SK-N-SH treated with all-trans-retinoic acid at 6 μM for 48 hours (cell line): ENCODE measurements around the gene SLC25A52.
A peak's percentile ranks its signal among the peaks of the same experiment; 100 is the strongest.

Experiments
- ATAC-seq: fragments of 200-7000 bp; cut with Tn5 transposase; 3 replicates; pipeline ENCODE4 v1.9.1; 2020; ENCODE audit warnings: mild to moderate bottlenecking, moderate library complexity
- ARNTL ChIP-seq: fragments of 450-650 bp; formaldehyde crosslinking; IDR thresholded peaks from 2 replicates; pipeline ENCODE4 v1.5.0; 2020; ENCODE audit warnings: low read depth, mild to moderate bottlenecking, moderate library complexity, borderline replicate concordance
- BACH2 ChIP-seq: fragments of 250-450 bp; sonication (Bioruptor Pico); IDR thresholded peaks from 2 replicates; pipeline ENCODE4 v1.9.0; 2021; ENCODE audit warnings: mild to moderate bottlenecking, borderline replicate concordance
- CREB5 ChIP-seq: fragments of 250-450 bp; sonication (Bioruptor Pico); IDR thresholded peaks from 2 replicates; pipeline ENCODE4 v1.5.1; 2020; ENCODE audit warnings: low read depth, mild to moderate bottlenecking, moderate library complexity
- CSDC2 ChIP-seq: fragments of 250-450 bp; sonication (Bioruptor Pico); IDR thresholded peaks from 2 replicates; pipeline ENCODE4 v1.5.0; 2020; ENCODE audit warnings: mild to moderate bottlenecking, moderate library complexity
- CSRNP3 ChIP-seq: fragments of 250-450 bp; sonication (Bioruptor Pico); IDR thresholded peaks from 2 replicates; pipeline ENCODE4 v1.5.1; 2021; ENCODE audit warnings: mild to moderate bottlenecking, moderate library complexity
- ESRRG ChIP-seq: fragments of 250-450 bp; sonication (Bioruptor Pico); IDR thresholded peaks from 2 replicates; pipeline ENCODE4 v1.6.1; 2021; ENCODE audit warnings: mild to moderate bottlenecking
- GLIS3 ChIP-seq: fragments of 250-450 bp; sonication (Bioruptor Pico); IDR thresholded peaks from 2 replicates; pipeline ENCODE4 v1.5.0; 2020; ENCODE audit warnings: mild to moderate bottlenecking, moderate library complexity
- ISL1 ChIP-seq: fragments of 250-450 bp; sonication (Bioruptor Pico); IDR thresholded peaks from 2 replicates; pipeline ENCODE4 v2.1.2; 2022; ENCODE audit warnings: mild to moderate bottlenecking, moderate library complexity
- OSR1 ChIP-seq: fragments of 250-450 bp; sonication (Bioruptor Pico); IDR thresholded peaks from 2 replicates; pipeline ENCODE4 v1.8.0; 2022; ENCODE audit warnings: moderate library complexity, mild to moderate bottlenecking, inconsistent platforms
- PATZ1 ChIP-seq: fragments of 250-450 bp; sonication (Bioruptor Pico); IDR thresholded peaks from 2 replicates; pipeline ENCODE4 v1.8.0; 2020; ENCODE audit warnings: mild to moderate bottlenecking, moderate library complexity, borderline replicate concordance
- POU6F1 ChIP-seq: fragments of 250-450 bp; sonication (Bioruptor Pico); IDR thresholded peaks from 2 replicates; pipeline ENCODE4 v1.8.0; 2021; ENCODE audit warnings: low read depth, mild to moderate bottlenecking, moderate library complexity, borderline replicate concordance
- PPARA ChIP-seq: fragments of 250-450 bp; sonication (Bioruptor Pico); IDR thresholded peaks from 2 replicates; pipeline ENCODE4 v1.5.0; 2020; ENCODE audit warnings: mild to moderate bottlenecking, borderline replicate concordance
- RARB ChIP-seq: fragments of 250-450 bp; sonication (Bioruptor Pico); IDR thresholded peaks from 2 replicates; pipeline ENCODE4 v1.8.0; 2021; ENCODE audit warnings: mild to moderate bottlenecking, moderate library complexity
- SNAI2 ChIP-seq: fragments of 250-450 bp; sonication (Bioruptor Pico); IDR thresholded peaks from 2 replicates; pipeline ENCODE4 v1.5.0; 2020; ENCODE audit warnings: mild to moderate bottlenecking, moderate library complexity
- TCF4 ChIP-seq: fragments of 250-450 bp; sonication (Bioruptor Pico); IDR thresholded peaks from 2 replicates; pipeline ENCODE4 v1.8.0; 2021; ENCODE audit warnings: mild to moderate bottlenecking, moderate library complexity, borderline replicate concordance
- TOX ChIP-seq: fragments of 250-450 bp; sonication (Bioruptor Pico); IDR thresholded peaks from 2 replicates; pipeline ENCODE4 v1.8.0; 2021; ENCODE audit warnings: mild to moderate bottlenecking, moderate library complexity, borderline replicate concordance
- TSHZ2 ChIP-seq: fragments of 250-450 bp; sonication (Bioruptor Pico); IDR thresholded peaks from 2 replicates; pipeline ENCODE4 v1.5.0; 2020; ENCODE audit warnings: mild to moderate bottlenecking, moderate library complexity
- ZC3H10 ChIP-seq: fragments of 250-450 bp; sonication (Bioruptor Pico); IDR thresholded peaks from 2 replicates; pipeline ENCODE4 v1.5.1; 2021; ENCODE audit warnings: mild to moderate bottlenecking, moderate library complexity
- ZFP3 ChIP-seq: fragments of 250-450 bp; sonication (Bioruptor Pico); IDR thresholded peaks from 2 replicates; pipeline ENCODE4 v1.5.0; 2020; ENCODE audit warnings: mild to moderate bottlenecking, moderate library complexity
- ZFP30 ChIP-seq: fragments of 450-650 bp; formaldehyde crosslinking; IDR thresholded peaks from 2 replicates; pipeline ENCODE4 v1.5.0; 2022; ENCODE audit warnings: mild to moderate bottlenecking, moderate library complexity
- ZNF565 ChIP-seq: fragments of 450-650 bp; formaldehyde crosslinking; conservative IDR thresholded peaks from 2 replicates; pipeline ENCODE4 v1.5.0; 2020; ENCODE audit warnings: low read depth, mild to moderate bottlenecking, moderate library complexity
- ZNF70 ChIP-seq: fragments of 450-650 bp; formaldehyde crosslinking; IDR thresholded peaks from 2 replicates; pipeline ENCODE4 v1.5.0; 2020; ENCODE audit warnings: mild to moderate bottlenecking, moderate library complexity
- ZNF8 ChIP-seq: fragments of 450-650 bp; formaldehyde crosslinking; IDR thresholded peaks from 2 replicates; pipeline ENCODE4 v1.5.0; 2020; ENCODE audit warnings: mild to moderate bottlenecking, moderate library complexity

The SLC25A52 gene

GRCh38 chr18:31723990-31724711 lies 36.5 kb downstream of the SLC25A52 start:
- TF ChIP-seq SNAI2 (no peak), ZFP3 (no peak), TSHZ2 (no peak), CSDC2 (no peak), ZNF70 (CRISPR knock-in tag) (no peak), CSRNP3 (no peak), CREB5 (CRISPR knock-in tag) (no peak), ARNTL (CRISPR knock-in tag) (no peak), PATZ1 (CRISPR knock-in tag) (no peak), ZFP30 (no peak)
- ATAC-seq = peak; percentile 72

- no peak for ATAC-seq
- TF ChIP-seq ZC3H10 (no peak), CSDC2 (no peak), ZNF565 (CRISPR knock-in tag) (no peak), ARNTL (CRISPR knock-in tag) (no peak), ISL1 (CRISPR knock-in tag) (no peak), GLIS3 (no peak), TCF4 (CRISPR knock-in tag) (no peak), PPARA (CRISPR knock-in tag) (no peak), ZNF70 (CRISPR knock-in tag) (no peak), PATZ1 (CRISPR knock-in tag) (no peak), ZNF8 (CRISPR knock-in tag) (no peak), ZFP3 (no peak), ZFP30 (no peak), RARB (CRISPR knock-in tag) (no peak), OSR1 (CRISPR knock-in tag) (no peak)
Measured at GRCh38 chr18:31723639-31723989, 37.1 kb downstream of the SLC25A52 start.

GRCh38 chr18:31722369-31722957 lies 38.2 kb downstream of the SLC25A52 start:
- ATAC-seq = peak; percentile 97
- TF ChIP-seq ISL1 (CRISPR knock-in tag) (no peak), ZNF8 (CRISPR knock-in tag) (no peak), TCF4 (CRISPR knock-in tag) (no peak), ZNF565 (CRISPR knock-in tag) (no peak), CSRNP3 (no peak), RARB (CRISPR knock-in tag) (no peak), TOX (CRISPR knock-in tag) (no peak), OSR1 (CRISPR knock-in tag) (no peak), ESRRG (CRISPR knock-in tag) (no peak), CSDC2 (no peak), POU6F1 (no peak), BACH2 (CRISPR knock-in tag) (no peak), GLIS3 (no peak)
